GM19035 (cell line): ENCODE data around the gene CCDC185.

Experiments
- ATAC-seq: cut with Tn5 transposase; IDR thresholded peaks from one replicate; pipeline ENCODE4 v1.9.1; 2021; ENCODE audit not compliant: unreplicated experiment

CCDC185 gene

GRCh38 chr1:223393275-223394214, at the start of gene CCDC185:
Gene CCDC185, plus strand, starts transcription at chr1:223393415. Its CDS starts 61 bp downstream, at chr1:223393476.
- ATAC-seq = no peak

GRCh38 chr1:223343692-223344091, 49.5 kb upstream of the CCDC185 start:
- no peak for ATAC-seq

- ATAC-seq = no peak
Measured at GRCh38 chr1:223344491-223344890, 48.7 kb upstream of the CCDC185 start.

GRCh38 chr1:223345720-223346119, 47.5 kb upstream of the CCDC185 start:
- no peak for ATAC-seq

- no peak for ATAC-seq
Measured at GRCh38 chr1:223346311-223346710, 46.9 kb upstream of the CCDC185 start.

- ATAC-seq = no peak
Measured at GRCh38 chr1:223347583-223347982, 45.6 kb upstream of the CCDC185 start.

GRCh38 chr1:223348439-223348838, 44.8 kb upstream of the CCDC185 start:
- ATAC-seq = no peak

- ATAC-seq = no peak
Measured at GRCh38 chr1:223349241-223349640, 44.0 kb upstream of the CCDC185 start.

- ATAC-seq = no peak
Measured at GRCh38 chr1:223350361-223350908, 42.8 kb upstream of the CCDC185 start.

- no peak for ATAC-seq
Measured at GRCh38 chr1:223352944-223353343, 40.3 kb upstream of the CCDC185 start.

- ATAC-seq = no peak
Measured at GRCh38 chr1:223353939-223354338, 39.3 kb upstream of the CCDC185 start.

- no peak for ATAC-seq
Measured at GRCh38 chr1:223355699-223356098, 37.5 kb upstream of the CCDC185 start.

GRCh38 chr1:223358826-223359225, 34.4 kb upstream of the CCDC185 start:
- ATAC-seq = no peak

GRCh38 chr1:223363057-223363855, 30.0 kb upstream of the CCDC185 start:
- ATAC-seq = no peak

GRCh38 chr1:223363856-223364684, 29.1 kb upstream of the CCDC185 start, which contains the start of gene SUSD4:
Gene SUSD4, minus strand, starts transcription at chr1:223364176. Its CDS starts 751 bp downstream, at chr1:223363425.
- ATAC-seq = no peak

- no peak for ATAC-seq
Measured at GRCh38 chr1:223364685-223365382, 28.4 kb upstream of the CCDC185 start.

GRCh38 chr1:223374064-223374610, 19.1 kb upstream of the CCDC185 start:
- ATAC-seq = no peak

- ATAC-seq = no peak
Measured at GRCh38 chr1:223378754-223379153, 14.5 kb upstream of the CCDC185 start.

GRCh38 chr1:223386013-223386412, 7.2 kb upstream of the CCDC185 start:
- ATAC-seq = no peak

GRCh38 chr1:223390618-223391017, 2.6 kb upstream of the CCDC185 start:
- no peak for ATAC-seq
